ENCODE data around the gene APH1B. TPM values are rescaled to one million over a fixed set of nuclear protein-coding genes. Genes with fewer than 3 reads are reported as not detected.

Gene APH1B
- total RNA-seq, 1 experiment from 2014 or later, result 15.2 TPM

GRCh38 chr15:63243776-63244175 lies 33.6 kb upstream of the APH1B start:
- DNase-seq, result no peak
- H3K4me1 ChIP-seq, result peaks cover 15% of the 10 kb centered on the region
- no peaks in the 10 kb centered on the region for H3K27me3 ChIP-seq
- H3K9me3 ChIP-seq (replicated peaks), result peaks cover 10% of the 10 kb centered on the region
- peaks cover 27% of the 10 kb centered on the region for H3K36me3 ChIP-seq
- H3K4me3 ChIP-seq, result no peak overlapping the region
- H3K27ac ChIP-seq, result no peak overlapping the region

GRCh38 chr15:63244399-63244798 lies 33.0 kb upstream of the APH1B start:
- no peak overlapping the region for H3K27ac ChIP-seq
- H3K27me3 ChIP-seq, result no peaks in the 10 kb centered on the region
- H3K9me3 ChIP-seq (replicated peaks), result peaks cover 10% of the 10 kb centered on the region
- H3K4me1 ChIP-seq, result peaks cover 9% of the 10 kb centered on the region
- H3K4me3 ChIP-seq, result no peak overlapping the region
- no peak for DNase-seq
- peaks cover 28% of the 10 kb centered on the region for H3K36me3 ChIP-seq

GRCh38 chr15:63244976-63245645 lies 32.3 kb upstream of the APH1B start:
- Histone ChIP-seq H3K27ac (no peak overlapping the region), H3K27me3 (no peaks in the 10 kb centered on the region), H3K36me3 (peaks cover 31% of the 10 kb centered on the region), H3K4me1 (peaks cover 2% of the 10 kb centered on the region), H3K9me3 (replicated peaks) (peaks cover 10% of the 10 kb centered on the region), H3K4me3 (no peak overlapping the region)
- no peak for DNase-seq

GRCh38 chr15:63246691-63247469 lies 30.5 kb upstream of the APH1B start:
- H3K4me1 ChIP-seq, result peaks cover 7% of the 10 kb centered on the region; the same call in 1 of the 2 replicates
- no peak overlapping the region for H3K4me3 ChIP-seq
- H3K27ac ChIP-seq, result no peak overlapping the region
- peaks cover 10% of the 10 kb centered on the region for H3K9me3 ChIP-seq (replicated peaks)
- H3K36me3 ChIP-seq, result peaks cover 31% of the 10 kb centered on the region
- no peaks in the 10 kb centered on the region for H3K27me3 ChIP-seq
- no peak for DNase-seq

- H3K27me3 ChIP-seq, result no peaks in the 10 kb centered on the region
- no peak overlapping the region for H3K4me3 ChIP-seq
- H3K36me3 ChIP-seq, result peaks cover 16% of the 10 kb centered on the region
- no peaks in the 10 kb centered on the region; the same call in 1 of the 2 replicates for H3K9me3 ChIP-seq (replicated peaks)
- peak; percentile 46 to 50 for DNase-seq
- H3K27ac ChIP-seq, result peak overlapping the region; percentile 36
- peaks cover 10% of the 10 kb centered on the region for H3K4me1 ChIP-seq
Observed at GRCh38 chr15:63250312-63250965, 27.0 kb upstream of the APH1B start.

GRCh38 chr15:63251701-63252100 lies 25.7 kb upstream of the APH1B start:
- Histone ChIP-seq H3K4me1 (peaks cover 20% of the 10 kb centered on the region), H3K36me3 (peaks cover 6% of the 10 kb centered on the region), H3K27ac (no peak overlapping the region), H3K4me3 (no peak overlapping the region), H3K9me3 (replicated peaks) (no peaks in the 10 kb centered on the region; the same call in 1 of the 2 replicates), H3K27me3 (no peaks in the 10 kb centered on the region)
- no peak for DNase-seq

- no peak overlapping the region for H3K4me3 ChIP-seq
- no peaks in the 10 kb centered on the region for H3K27me3 ChIP-seq
- H3K27ac ChIP-seq, result no peak overlapping the region
- peaks cover 26% of the 10 kb centered on the region for H3K4me1 ChIP-seq
- DNase-seq, result no peak
- H3K36me3 ChIP-seq, result peaks cover 3% of the 10 kb centered on the region; the same call in 1 of the 2 replicates
- no peaks in the 10 kb centered on the region; the same call in 1 of the 2 replicates for H3K9me3 ChIP-seq (replicated peaks)
Observed at GRCh38 chr15:63252292-63252691, 25.1 kb upstream of the APH1B start.

GRCh38 chr15:63254991-63255390 lies 22.4 kb upstream of the APH1B start:
- H3K4me1 ChIP-seq, result peaks cover 26% of the 10 kb centered on the region
- DNase-seq, result no peak
- H3K9me3 ChIP-seq (replicated peaks), result no peaks in the 10 kb centered on the region
- no peaks in the 10 kb centered on the region for H3K27me3 ChIP-seq
- no peak overlapping the region for H3K27ac ChIP-seq
- peaks cover 6% of the 10 kb centered on the region; the same call in 1 of the 2 replicates for H3K36me3 ChIP-seq
- no peak overlapping the region for H3K4me3 ChIP-seq

GRCh38 chr15:63255489-63255990 lies 21.9 kb upstream of the APH1B start:
- Histone ChIP-seq H3K27me3 (no peaks in the 10 kb centered on the region), H3K9me3 (replicated peaks) (no peaks in the 10 kb centered on the region), H3K36me3 (peaks cover 9% of the 10 kb centered on the region), H3K4me1 (peaks cover 25% of the 10 kb centered on the region), H3K4me3 (no peak overlapping the region), H3K27ac (no peak overlapping the region)
- peak; percentile 14 to 41 for DNase-seq

- H3K9me3 ChIP-seq (replicated peaks), result no peaks in the 10 kb centered on the region
- peaks cover 19% of the 10 kb centered on the region for H3K4me1 ChIP-seq
- no peaks in the 10 kb centered on the region for H3K27me3 ChIP-seq
- peak in 1 of 2 experiments; percentile 82 for DNase-seq
- no peak overlapping the region for H3K4me3 ChIP-seq
- H3K36me3 ChIP-seq, result peaks cover 18% of the 10 kb centered on the region
- H3K27ac ChIP-seq, result peak overlapping the region; percentile 44
Observed at GRCh38 chr15:63256433-63257274, 20.8 kb upstream of the APH1B start.

- no peak overlapping the region for H3K27ac ChIP-seq
- H3K36me3 ChIP-seq, result peaks cover 18% of the 10 kb centered on the region
- no peaks in the 10 kb centered on the region for H3K27me3 ChIP-seq
- H3K9me3 ChIP-seq (replicated peaks), result no peaks in the 10 kb centered on the region
- DNase-seq, result no peak
- peaks cover 19% of the 10 kb centered on the region for H3K4me1 ChIP-seq
- H3K4me3 ChIP-seq, result no peak overlapping the region
Observed at GRCh38 chr15:63258658-63259057, 18.7 kb upstream of the APH1B start.

- Histone ChIP-seq H3K9me3 (replicated peaks) (no peaks in the 10 kb centered on the region), H3K4me1 (peaks cover 33% of the 10 kb centered on the region), H3K36me3 (peaks cover 18% of the 10 kb centered on the region), H3K27ac (no peak overlapping the region), H3K4me3 (no peak overlapping the region), H3K27me3 (no peaks in the 10 kb centered on the region)
- DNase-seq, result no peak
Observed at GRCh38 chr15:63260791-63261190, 16.6 kb upstream of the APH1B start.

GRCh38 chr15:63261311-63261710 lies 16.1 kb upstream of the APH1B start:
- Histone ChIP-seq H3K27ac (no peak overlapping the region), H3K27me3 (no peaks in the 10 kb centered on the region), H3K4me3 (no peak overlapping the region), H3K4me1 (peaks cover 31% of the 10 kb centered on the region), H3K9me3 (replicated peaks) (no peaks in the 10 kb centered on the region), H3K36me3 (peaks cover 18% of the 10 kb centered on the region)
- DNase-seq, result no peak

- H3K4me1 ChIP-seq, result peaks cover 23% of the 10 kb centered on the region
- DNase-seq, result no peak
- no peaks in the 10 kb centered on the region for H3K27me3 ChIP-seq
- no peaks in the 10 kb centered on the region for H3K9me3 ChIP-seq (replicated peaks)
- H3K4me3 ChIP-seq, result no peak overlapping the region
- H3K36me3 ChIP-seq, result peaks cover 13% of the 10 kb centered on the region
- H3K27ac ChIP-seq, result no peak overlapping the region
Observed at GRCh38 chr15:63263519-63263918, 13.9 kb upstream of the APH1B start.

Measured in SJCRH30 (cell line).